HG03060 (cell line): ENCODE data around the gene GRID2.

ENCODE experiments used
- ATAC-seq: cut with Tn5 transposase; IDR thresholded peaks from one replicate; pipeline ENCODE4 v1.9.1; 2021; ENCODE audit warnings: low read depth, moderate number of reproducible peaks; ENCODE audit not compliant: unreplicated experiment

Gene GRID2

DNA sequence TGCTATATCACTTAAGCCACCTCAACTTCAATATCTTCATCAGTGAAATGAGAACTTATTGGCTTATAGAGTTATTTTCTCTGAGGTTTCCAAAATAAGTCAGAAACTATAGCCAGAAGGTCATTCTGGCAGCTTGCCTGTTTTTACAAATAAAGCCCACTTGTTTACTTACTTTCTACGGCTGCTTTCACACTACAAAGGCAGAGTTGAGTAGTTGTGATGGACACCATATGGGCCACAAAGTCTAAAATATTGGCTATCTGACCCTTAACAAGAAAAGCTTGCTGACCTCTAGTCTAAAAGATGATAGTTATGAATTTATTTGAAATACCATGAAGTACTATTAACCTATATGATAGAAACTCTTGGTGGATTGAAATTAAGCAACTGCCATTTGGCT is 1457.5 kb downstream of the GRID2 start:
- no peak for ATAC-seq

DNA sequence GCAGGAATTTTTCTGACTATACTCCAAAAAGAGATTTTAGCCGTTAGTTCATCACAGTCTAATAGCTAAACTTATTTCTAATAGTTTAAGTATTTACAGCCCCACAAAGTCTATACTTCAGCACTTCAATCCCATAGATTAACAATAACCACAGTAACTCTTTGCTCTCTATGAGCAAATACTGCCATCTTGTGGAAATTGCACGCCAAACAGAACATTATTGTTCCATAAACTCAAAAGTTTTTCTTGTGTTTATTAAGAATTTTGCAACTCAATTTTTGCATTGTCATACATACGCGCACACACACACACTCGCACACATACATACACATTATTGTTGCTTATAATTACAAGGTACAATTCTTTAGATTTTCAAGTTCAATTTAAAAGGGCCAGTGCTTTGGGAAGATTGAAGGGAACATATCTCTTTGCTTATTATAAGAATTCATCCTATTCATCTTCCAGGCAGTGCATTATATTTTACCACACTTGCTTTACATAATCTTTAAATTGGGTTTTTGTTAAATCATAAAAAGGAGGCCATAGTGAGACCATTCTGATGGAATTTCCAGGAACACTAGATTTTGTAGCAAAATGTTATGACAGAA is 1461.0 kb downstream of the GRID2 start:
- ATAC-seq: no peak

DNA sequence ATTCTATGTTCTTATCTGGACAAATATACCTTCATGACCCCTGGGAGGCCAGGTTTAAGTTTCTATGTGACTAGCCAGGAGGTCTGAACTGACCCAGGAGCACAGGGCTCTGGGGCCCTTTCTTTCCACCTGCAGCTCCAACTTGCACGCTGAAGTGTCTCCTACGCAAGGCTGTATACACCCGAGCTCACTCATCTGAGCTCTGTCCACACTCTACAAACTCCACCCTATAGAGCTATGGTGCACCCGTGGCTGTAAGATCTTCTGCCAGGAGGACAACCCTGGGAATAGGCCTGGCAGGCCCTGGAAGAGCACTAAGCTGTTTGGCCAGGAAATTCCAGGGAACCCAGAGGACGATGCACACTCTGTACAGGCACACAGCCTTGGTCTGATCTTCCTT is 1464.2 kb downstream of the GRID2 start:
- no peak for ATAC-seq

GRCh38 chr4:93770201-93770600 is 1466.4 kb downstream of the GRID2 start:
- no peak for ATAC-seq

DNA sequence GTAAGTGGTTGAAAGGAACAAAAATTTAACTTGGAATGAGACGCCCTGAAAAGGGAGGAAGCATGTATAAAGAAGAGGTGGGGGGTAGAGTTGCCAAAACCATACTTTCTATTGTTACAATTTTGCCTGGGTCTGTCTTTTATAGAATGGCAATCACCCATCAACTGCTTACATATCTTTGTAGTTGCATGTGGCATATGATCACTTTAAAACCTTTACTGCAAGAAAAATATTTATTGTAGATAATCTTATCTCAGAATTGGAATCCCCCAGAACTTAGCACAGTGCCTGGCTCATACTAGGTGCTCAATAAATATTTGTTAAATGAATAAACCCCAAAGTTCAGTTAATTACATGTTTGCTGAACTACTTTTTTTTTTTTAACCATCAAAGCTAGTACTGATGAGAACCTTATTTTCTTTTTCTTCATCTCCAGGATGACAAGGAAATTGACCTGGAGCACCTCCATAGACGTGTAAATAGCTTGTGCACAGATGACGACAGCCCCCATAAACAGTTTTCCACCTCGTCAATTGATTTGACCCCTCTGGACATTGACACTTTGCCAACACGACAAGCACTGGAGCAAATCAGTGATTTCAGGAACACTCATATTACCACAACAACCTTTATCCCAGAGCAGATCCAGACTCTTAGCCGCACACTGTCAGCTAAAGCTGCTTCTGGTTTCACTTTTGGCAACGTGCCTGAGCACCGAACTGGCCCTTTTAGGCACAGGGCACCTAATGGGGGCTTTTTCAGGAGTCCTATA is 1468.1 kb downstream of the GRID2 start:
- ATAC-seq: no peak

- no peak for ATAC-seq
Observed at GRCh38 chr4:93772858-93773257, 1469.1 kb downstream of the GRID2 start.

GRCh38 chr4:93775551-93775950 is 1471.8 kb downstream of the GRID2 start:
- ATAC-seq: no peak

- no peak for ATAC-seq
Observed at GRCh38 chr4:93776386-93777080, 1472.8 kb downstream of the GRID2 start.

- ATAC-seq: no peak
Observed at GRCh38 chr4:93777081-93777460, 1473.3 kb downstream of the GRID2 start.

GRCh38 chr4:93779228-93779627 is 1475.5 kb downstream of the GRID2 start:
- no peak for ATAC-seq

DNA sequence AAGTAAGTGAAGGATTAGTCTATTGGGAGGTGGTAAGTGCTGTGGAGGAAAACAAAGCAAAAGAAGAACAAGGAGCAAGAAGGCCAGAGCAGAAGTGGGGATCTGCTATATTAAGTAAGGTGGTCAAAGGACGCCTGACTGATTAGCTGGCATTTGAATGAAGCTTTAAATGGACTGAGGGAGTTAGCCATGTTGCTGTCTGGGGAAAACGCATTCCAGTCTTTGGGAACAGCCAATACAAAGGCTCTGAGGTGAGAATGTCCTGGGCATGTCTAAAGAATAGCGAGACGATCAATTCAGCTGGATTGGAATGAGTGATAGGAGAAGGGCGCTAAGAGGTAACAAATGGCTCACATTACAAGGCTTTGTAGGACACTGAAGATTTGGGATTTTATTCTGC is 1476.3 kb downstream of the GRID2 start:
- ATAC-seq: no peak

DNA sequence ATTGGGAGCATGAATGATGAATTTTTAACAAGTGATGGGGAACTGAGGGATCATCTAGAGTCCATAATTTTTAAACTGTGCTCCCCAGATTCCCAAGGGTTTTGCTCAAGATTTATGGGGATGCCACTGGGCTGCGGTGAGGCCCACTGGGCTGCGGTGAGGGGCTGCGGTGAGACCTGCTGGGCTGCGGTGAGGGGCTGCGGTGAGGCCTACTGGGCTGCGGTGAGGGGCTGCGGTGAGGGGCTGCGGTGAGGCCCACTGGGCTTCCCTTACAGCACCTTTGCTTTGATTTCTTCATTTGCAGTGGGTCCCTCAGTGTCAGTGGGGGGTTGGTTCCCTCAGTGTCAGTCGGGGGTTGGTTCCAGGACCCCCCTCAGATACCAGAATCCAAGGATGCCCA is 1477.4 kb downstream of the GRID2 start:
- ATAC-seq: no peak

- no peak for ATAC-seq
Observed at GRCh38 chr4:93786149-93786548, 1482.4 kb downstream of the GRID2 start.

- ATAC-seq: no peak
Observed at GRCh38 chr4:93788712-93789111, 1484.9 kb downstream of the GRID2 start.

- no peak for ATAC-seq
Observed at GRCh38 chr4:93791570-93792195, 1487.9 kb downstream of the GRID2 start.

GRCh38 chr4:93802045-93802444 is 1498.3 kb downstream of the GRID2 start:
- no peak for ATAC-seq

DNA sequence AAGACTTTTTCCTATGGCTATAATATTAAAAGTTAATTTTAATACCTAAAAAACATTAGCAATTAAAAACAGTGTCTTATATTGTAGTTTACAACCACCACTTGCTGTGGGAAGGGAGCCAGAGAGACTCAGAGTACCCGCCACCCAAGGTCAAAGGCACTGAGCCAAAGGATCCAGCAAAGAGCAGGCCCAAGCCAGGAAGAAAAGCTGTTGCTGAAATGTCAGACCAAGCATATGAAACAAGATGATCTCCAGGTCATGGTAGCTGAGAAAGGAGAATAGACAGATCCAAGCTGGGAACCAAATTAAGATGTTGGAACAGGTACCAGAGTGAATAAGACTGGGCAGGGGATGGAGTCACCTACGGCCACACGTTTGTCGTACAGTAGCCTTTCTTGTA is 1506.0 kb downstream of the GRID2 start:
- no peak for ATAC-seq

DNA sequence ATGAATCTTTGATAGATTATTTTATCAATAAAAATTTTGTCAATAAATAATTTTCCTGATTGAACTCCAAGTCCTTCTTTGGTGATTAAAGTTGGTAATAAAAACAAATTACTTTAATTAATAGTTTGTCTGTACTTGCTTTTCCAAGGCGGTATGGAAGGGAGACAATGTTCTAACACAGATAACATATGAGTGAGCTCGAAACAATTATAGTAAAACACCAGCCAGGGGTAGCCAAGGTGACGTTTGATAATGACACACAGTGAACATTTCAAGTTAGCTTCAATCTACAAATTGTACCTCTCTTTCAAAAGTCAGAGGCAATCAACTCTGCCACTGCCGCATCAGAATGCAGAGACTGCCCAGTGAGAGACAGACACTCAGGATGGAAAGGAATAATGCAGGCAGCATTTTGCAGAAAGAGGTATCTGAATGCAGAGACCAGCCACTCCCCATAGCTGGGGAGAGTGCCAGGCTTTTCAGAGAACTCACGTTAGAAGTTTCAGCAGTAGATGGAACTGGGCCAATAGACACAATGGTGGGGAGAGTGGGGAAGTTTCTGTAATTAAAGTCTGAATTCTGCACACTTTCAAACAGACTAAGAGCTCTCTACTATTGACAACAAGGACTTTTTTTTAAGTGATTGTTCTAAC is 1506.7 kb downstream of the GRID2 start:
- no peak for ATAC-seq

- ATAC-seq: no peak
Observed at GRCh38 chr4:93813092-93813491, 1509.3 kb downstream of the GRID2 start.

DNA sequence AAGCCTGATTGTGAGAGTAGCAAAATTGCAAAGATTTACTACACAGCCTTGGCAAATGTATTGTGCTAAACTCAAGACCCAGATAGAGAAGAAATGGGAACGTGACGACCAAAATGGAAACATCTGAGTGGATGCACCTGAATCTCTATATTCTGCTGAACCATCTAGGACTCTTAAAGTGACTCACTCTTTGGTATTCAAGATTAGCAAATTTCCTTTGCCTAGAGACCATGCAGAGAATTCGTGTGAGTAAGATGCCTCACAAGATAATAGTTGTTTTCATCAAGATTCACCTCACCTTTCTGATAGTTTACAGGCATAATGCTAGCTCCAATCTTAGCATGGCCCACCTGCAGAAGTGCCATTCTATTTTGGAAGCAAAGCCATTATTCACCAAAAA is 1510.4 kb downstream of the GRID2 start:
- ATAC-seq: no peak

DNA sequence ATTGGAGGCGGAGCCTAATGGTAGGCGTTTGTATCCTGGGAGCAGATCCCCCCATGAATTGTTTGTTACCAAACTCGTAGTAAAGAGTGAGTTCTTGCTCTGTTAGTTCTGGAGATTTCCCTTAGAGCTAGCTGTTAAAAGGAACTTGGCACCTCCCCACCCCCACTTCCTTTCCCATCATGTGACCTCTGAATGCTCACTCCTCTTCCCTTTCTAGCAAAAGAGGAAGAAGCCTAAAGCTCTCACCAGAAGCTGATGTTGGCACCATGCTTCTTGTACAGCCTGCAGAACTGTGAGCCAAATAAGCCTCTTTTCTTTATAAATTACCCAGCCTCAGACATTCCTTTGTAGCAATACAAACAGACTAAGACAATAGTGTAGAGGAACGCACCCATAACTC is 1511.0 kb downstream of the GRID2 start:
- no peak for ATAC-seq
